SK-N-SH treated with all-trans-retinoic acid at 6 μM for 48 hours (cell line): ENCODE data around the gene PKM.

ENCODE experiments used
- ATAC-seq: fragments of 200-7000 bp; cut with Tn5 transposase; 3 replicates; pipeline ENCODE4 v1.9.1; 2020; ENCODE audit warnings: mild to moderate bottlenecking, moderate library complexity
- ARNTL ChIP-seq: fragments of 450-650 bp; formaldehyde crosslinking; IDR thresholded peaks from 2 replicates; pipeline ENCODE4 v1.5.0; 2020; ENCODE audit warnings: low read depth, mild to moderate bottlenecking, moderate library complexity, borderline replicate concordance
- BACH2 ChIP-seq: fragments of 250-450 bp; sonication (Bioruptor Pico); IDR thresholded peaks from 2 replicates; pipeline ENCODE4 v1.9.0; 2021; ENCODE audit warnings: mild to moderate bottlenecking, borderline replicate concordance
- CSDC2 ChIP-seq: fragments of 250-450 bp; sonication (Bioruptor Pico); IDR thresholded peaks from 2 replicates; pipeline ENCODE4 v1.5.0; 2020; ENCODE audit warnings: mild to moderate bottlenecking, moderate library complexity
- CSRNP3 ChIP-seq: fragments of 250-450 bp; sonication (Bioruptor Pico); IDR thresholded peaks from 2 replicates; pipeline ENCODE4 v1.5.1; 2021; ENCODE audit warnings: mild to moderate bottlenecking, moderate library complexity
- GLIS3 ChIP-seq: fragments of 250-450 bp; sonication (Bioruptor Pico); IDR thresholded peaks from 2 replicates; pipeline ENCODE4 v1.5.0; 2020; ENCODE audit warnings: mild to moderate bottlenecking, moderate library complexity
- ISL1 ChIP-seq: fragments of 250-450 bp; sonication (Bioruptor Pico); IDR thresholded peaks from 2 replicates; pipeline ENCODE4 v2.1.2; 2022; ENCODE audit warnings: mild to moderate bottlenecking, moderate library complexity
- OSR1 ChIP-seq: fragments of 250-450 bp; sonication (Bioruptor Pico); IDR thresholded peaks from 2 replicates; pipeline ENCODE4 v1.8.0; 2022; ENCODE audit warnings: moderate library complexity, mild to moderate bottlenecking, inconsistent platforms
- PATZ1 ChIP-seq: fragments of 250-450 bp; sonication (Bioruptor Pico); IDR thresholded peaks from 2 replicates; pipeline ENCODE4 v1.8.0; 2020; ENCODE audit warnings: mild to moderate bottlenecking, moderate library complexity, borderline replicate concordance
- PPARA ChIP-seq: fragments of 250-450 bp; sonication (Bioruptor Pico); IDR thresholded peaks from 2 replicates; pipeline ENCODE4 v1.5.0; 2020; ENCODE audit warnings: mild to moderate bottlenecking, borderline replicate concordance
- SNAI2 ChIP-seq: fragments of 250-450 bp; sonication (Bioruptor Pico); IDR thresholded peaks from 2 replicates; pipeline ENCODE4 v1.5.0; 2020; ENCODE audit warnings: mild to moderate bottlenecking, moderate library complexity
- TCF4 ChIP-seq: fragments of 250-450 bp; sonication (Bioruptor Pico); IDR thresholded peaks from 2 replicates; pipeline ENCODE4 v1.8.0; 2021; ENCODE audit warnings: mild to moderate bottlenecking, moderate library complexity, borderline replicate concordance
- TOX ChIP-seq: fragments of 250-450 bp; sonication (Bioruptor Pico); IDR thresholded peaks from 2 replicates; pipeline ENCODE4 v1.8.0; 2021; ENCODE audit warnings: mild to moderate bottlenecking, moderate library complexity, borderline replicate concordance
- ZC3H10 ChIP-seq: fragments of 250-450 bp; sonication (Bioruptor Pico); IDR thresholded peaks from 2 replicates; pipeline ENCODE4 v1.5.1; 2021; ENCODE audit warnings: mild to moderate bottlenecking, moderate library complexity
- ZNF565 ChIP-seq: fragments of 450-650 bp; formaldehyde crosslinking; conservative IDR thresholded peaks from 2 replicates; pipeline ENCODE4 v1.5.0; 2020; ENCODE audit warnings: low read depth, mild to moderate bottlenecking, moderate library complexity
- ZNF70 ChIP-seq: fragments of 450-650 bp; formaldehyde crosslinking; IDR thresholded peaks from 2 replicates; pipeline ENCODE4 v1.5.0; 2020; ENCODE audit warnings: mild to moderate bottlenecking, moderate library complexity
- ZNF8 ChIP-seq: fragments of 450-650 bp; formaldehyde crosslinking; IDR thresholded peaks from 2 replicates; pipeline ENCODE4 v1.5.0; 2020; ENCODE audit warnings: mild to moderate bottlenecking, moderate library complexity
- TF ChIP-seq, protein P1 (sequence below): fragments of 250-450 bp; sonication (Bioruptor Pico); IDR thresholded peaks from 2 replicates; pipeline ENCODE4 v1.8.0; 2021; ENCODE audit warnings: low read depth, mild to moderate bottlenecking, moderate library complexity, borderline replicate concordance
- TF ChIP-seq, protein P2 (sequence below): fragments of 250-450 bp; sonication (Bioruptor Pico); IDR thresholded peaks from 2 replicates; pipeline ENCODE4 v1.5.0; 2020; ENCODE audit warnings: mild to moderate bottlenecking, moderate library complexity

PKM gene

GRCh38 chr15:72175186-72176044 lies 55.6 kb downstream of the PKM start (continued):
- TF ChIP-seq, protein P1, sequence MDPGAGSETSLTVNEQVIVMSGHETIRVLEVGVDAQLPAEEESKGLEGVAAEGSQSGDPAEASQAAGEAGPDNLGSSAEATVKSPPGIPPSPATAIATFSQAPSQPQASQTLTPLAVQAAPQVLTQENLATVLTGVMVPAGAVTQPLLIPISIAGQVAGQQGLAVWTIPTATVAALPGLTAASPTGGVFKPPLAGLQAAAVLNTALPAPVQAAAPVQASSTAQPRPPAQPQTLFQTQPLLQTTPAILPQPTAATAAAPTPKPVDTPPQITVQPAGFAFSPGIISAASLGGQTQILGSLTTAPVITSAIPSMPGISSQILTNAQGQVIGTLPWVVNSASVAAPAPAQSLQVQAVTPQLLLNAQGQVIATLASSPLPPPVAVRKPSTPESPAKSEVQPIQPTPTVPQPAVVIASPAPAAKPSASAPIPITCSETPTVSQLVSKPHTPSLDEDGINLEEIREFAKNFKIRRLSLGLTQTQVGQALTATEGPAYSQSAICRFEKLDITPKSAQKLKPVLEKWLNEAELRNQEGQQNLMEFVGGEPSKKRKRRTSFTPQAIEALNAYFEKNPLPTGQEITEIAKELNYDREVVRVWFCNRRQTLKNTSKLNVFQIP (CRISPR knock-in tag) = no peak

DNA sequence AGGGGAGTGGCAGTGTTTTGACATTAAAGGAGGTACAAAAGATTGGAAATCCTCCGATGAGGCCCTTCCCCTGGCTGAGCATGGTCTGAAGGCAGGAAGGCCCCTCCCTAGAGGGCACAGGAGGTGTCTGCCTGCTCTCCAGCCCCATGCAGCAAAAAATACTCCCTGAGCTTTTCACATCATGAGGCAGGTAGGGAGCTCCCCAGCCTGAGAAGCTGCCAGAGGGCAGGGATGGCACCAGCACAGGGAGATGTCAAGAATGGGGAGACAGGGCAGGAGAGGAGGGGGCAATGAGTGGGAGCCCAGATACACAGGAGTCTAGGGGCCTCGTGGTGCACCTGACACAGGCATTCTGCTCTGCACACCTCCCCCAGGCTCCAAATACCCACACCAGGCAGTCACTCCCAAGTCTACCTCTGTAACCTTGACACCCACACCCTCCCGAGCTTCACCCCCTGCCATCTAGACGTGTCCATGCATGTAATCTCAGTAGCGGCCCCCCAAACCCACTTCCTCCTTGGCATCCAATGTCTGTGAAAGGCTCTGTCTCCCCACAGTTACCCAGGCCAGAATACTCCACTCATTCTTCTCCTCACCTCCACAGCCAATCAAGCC lies 56.3 kb downstream of the PKM start:
- TF ChIP-seq ZNF70 (CRISPR knock-in tag) = no peak
- no peak for TF ChIP-seq ARNTL
- no peak for TF ChIP-seq OSR1
- no peak for TF ChIP-seq SNAI2
- no peak for TF ChIP-seq ZC3H10
- TF ChIP-seq GLIS3 (CRISPR knock-in tag) = no peak
- TF ChIP-seq, protein P1 (CRISPR knock-in tag) = no peak
- TF ChIP-seq PPARA (CRISPR knock-in tag) = no peak
- no peak for TF ChIP-seq ISL1 (CRISPR knock-in tag)
- TF ChIP-seq CSDC2 (CRISPR knock-in tag) = no peak
- TF ChIP-seq TOX (CRISPR knock-in tag) = no peak
- no peak for TF ChIP-seq CSRNP3 (CRISPR knock-in tag)
- TF ChIP-seq PATZ1 (CRISPR knock-in tag) = no peak
- TF ChIP-seq BACH2 (CRISPR knock-in tag) = no peak
- TF ChIP-seq TCF4 (CRISPR knock-in tag) = no peak
- ATAC-seq = no peak

GRCh38 chr15:72173864-72174550 lies 57.0 kb downstream of the PKM start:
- ATAC-seq = no peak
- TF ChIP-seq ZNF70 (CRISPR knock-in tag) (no peak), ZNF565 (no peak), ISL1 (CRISPR knock-in tag) (no peak), GLIS3 (CRISPR knock-in tag) (no peak), ZNF8 (CRISPR knock-in tag) (no peak), TOX (CRISPR knock-in tag) (no peak), ZC3H10 (no peak), PATZ1 (CRISPR knock-in tag) (no peak), CSRNP3 (CRISPR knock-in tag) (no peak), BACH2 (CRISPR knock-in tag) (no peak), OSR1 (no peak), PPARA (CRISPR knock-in tag) (no peak)
- TF ChIP-seq, protein P1 (CRISPR knock-in tag) = no peak
- TF ChIP-seq, protein P2, sequence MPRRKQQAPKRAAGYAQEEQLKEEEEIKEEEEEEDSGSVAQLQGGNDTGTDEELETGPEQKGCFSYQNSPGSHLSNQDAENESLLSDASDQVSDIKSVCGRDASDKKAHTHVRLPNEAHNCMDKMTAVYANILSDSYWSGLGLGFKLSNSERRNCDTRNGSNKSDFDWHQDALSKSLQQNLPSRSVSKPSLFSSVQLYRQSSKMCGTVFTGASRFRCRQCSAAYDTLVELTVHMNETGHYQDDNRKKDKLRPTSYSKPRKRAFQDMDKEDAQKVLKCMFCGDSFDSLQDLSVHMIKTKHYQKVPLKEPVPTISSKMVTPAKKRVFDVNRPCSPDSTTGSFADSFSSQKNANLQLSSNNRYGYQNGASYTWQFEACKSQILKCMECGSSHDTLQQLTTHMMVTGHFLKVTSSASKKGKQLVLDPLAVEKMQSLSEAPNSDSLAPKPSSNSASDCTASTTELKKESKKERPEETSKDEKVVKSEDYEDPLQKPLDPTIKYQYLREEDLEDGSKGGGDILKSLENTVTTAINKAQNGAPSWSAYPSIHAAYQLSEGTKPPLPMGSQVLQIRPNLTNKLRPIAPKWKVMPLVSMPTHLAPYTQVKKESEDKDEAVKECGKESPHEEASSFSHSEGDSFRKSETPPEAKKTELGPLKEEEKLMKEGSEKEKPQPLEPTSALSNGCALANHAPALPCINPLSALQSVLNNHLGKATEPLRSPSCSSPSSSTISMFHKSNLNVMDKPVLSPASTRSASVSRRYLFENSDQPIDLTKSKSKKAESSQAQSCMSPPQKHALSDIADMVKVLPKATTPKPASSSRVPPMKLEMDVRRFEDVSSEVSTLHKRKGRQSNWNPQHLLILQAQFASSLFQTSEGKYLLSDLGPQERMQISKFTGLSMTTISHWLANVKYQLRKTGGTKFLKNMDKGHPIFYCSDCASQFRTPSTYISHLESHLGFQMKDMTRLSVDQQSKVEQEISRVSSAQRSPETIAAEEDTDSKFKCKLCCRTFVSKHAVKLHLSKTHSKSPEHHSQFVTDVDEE (CRISPR knock-in tag) = no peak
